Mesendoderm (in vitro differentiated cells): ENCODE data around the gene KLHL6.
"Not testable (repeated sequence)": the region's sequence is repeated elsewhere in the genome, so short reads cannot be mapped to it uniquely, and the experiment has no call there.

Experiments used
- DNase-seq: peaks from one replicate; pipeline ENCODE4 v3.0.0; 2013
- H2AK5ac ChIP-seq: 2 replicates; pipeline ENCODE4 v1.6.1; 2013; ENCODE audit warnings: low read length, inconsistent platforms
- H2BK120ac ChIP-seq: 2 replicates; pipeline ENCODE4 v1.6.1; 2013; ENCODE audit warnings: low read depth, mild to moderate bottlenecking, low read length, moderate library complexity, mixed read lengths
- H2BK15ac ChIP-seq: replicated peaks from 2 replicates; pipeline ENCODE4 v1.6.1; 2013; ENCODE audit warnings: low read depth, mild to moderate bottlenecking, moderate library complexity
- H2BK5ac ChIP-seq: 2 replicates; pipeline ENCODE4 v1.6.1; 2013; ENCODE audit warnings: low read length, inconsistent platforms
- H3K18ac ChIP-seq: 2 replicates; pipeline ENCODE4 v1.6.1; 2013; ENCODE audit warnings: mild to moderate bottlenecking, low read length, mixed read lengths
- H3K23ac ChIP-seq: one replicate; pipeline ENCODE4 v1.6.1; 2013; ENCODE audit warnings: low read length
- H3K27ac ChIP-seq: 2 replicates; pipeline ENCODE4 v1.5.1; 2013; ENCODE audit warnings: low read depth, mild to moderate bottlenecking, inconsistent platforms, low read length, moderate library complexity
- H3K27me3 ChIP-seq: 2 replicates; pipeline ENCODE4 v1.6.1; 2013; ENCODE audit warnings: low read length, control low read depth, mild to moderate bottlenecking, inconsistent platforms; ENCODE audit not compliant: insufficient read depth, poor library complexity
- H3K36me3 ChIP-seq: 2 replicates; pipeline ENCODE4 v1.6.1; 2013; ENCODE audit warnings: low read length, inconsistent platforms; ENCODE audit not compliant: control insufficient read depth, insufficient read depth
- H3K4ac ChIP-seq: one replicate; pipeline ENCODE4 v1.6.1; 2013; ENCODE audit warnings: low read depth, mild to moderate bottlenecking, low read length, moderate library complexity
- H3K4me1 ChIP-seq: 2 replicates; pipeline ENCODE4 v1.6.1; 2013; ENCODE audit warnings: low read depth, low read length, inconsistent platforms; ENCODE audit not compliant: control insufficient read depth
- H3K4me2 ChIP-seq: 2 replicates; pipeline ENCODE4 v1.6.1; 2013; ENCODE audit warnings: low read length
- H3K4me3 ChIP-seq: 2 replicates; pipeline ENCODE4 v1.5.1; 2013; ENCODE audit warnings: mild to moderate bottlenecking, low read length
- H3K56ac ChIP-seq: one replicate; pipeline ENCODE4 v1.6.1; 2013; ENCODE audit warnings: low read length
- H3K79me1 ChIP-seq: 2 replicates; pipeline ENCODE4 v1.6.1; 2013; ENCODE audit warnings: low read length, inconsistent platforms
- H3K79me2 ChIP-seq: 2 replicates; pipeline ENCODE4 v1.6.1; 2013; ENCODE audit warnings: mild to moderate bottlenecking, low read length; ENCODE audit not compliant: control insufficient read depth, insufficient read depth
- H3K9ac ChIP-seq: 2 replicates; pipeline ENCODE4 v1.6.1; 2013; ENCODE audit warnings: low read length, inconsistent platforms
- H4K5ac ChIP-seq: one replicate; pipeline ENCODE4 v1.6.1; 2013; ENCODE audit warnings: low read length
- H4K8ac ChIP-seq: one replicate; pipeline ENCODE4 v1.6.1; 2013; ENCODE audit warnings: low read depth, mild to moderate bottlenecking, control low read depth, low read length, moderate library complexity
- WGBS: extraction: QIAGEN DNeasy Blood & Tissue Kit; methylation state at CpG from one replicate; pipeline ENCODE4 v1.1.7; 2013; ENCODE audit warnings: low lambda C conversion rate, missing lambda C conversion rate; ENCODE audit not compliant: insufficient coverage; ENCODE audit errors: extremely low coverage; 5-methylcytosine and 5-hydroxymethylcytosine counted together

The KLHL6 gene

DNA sequence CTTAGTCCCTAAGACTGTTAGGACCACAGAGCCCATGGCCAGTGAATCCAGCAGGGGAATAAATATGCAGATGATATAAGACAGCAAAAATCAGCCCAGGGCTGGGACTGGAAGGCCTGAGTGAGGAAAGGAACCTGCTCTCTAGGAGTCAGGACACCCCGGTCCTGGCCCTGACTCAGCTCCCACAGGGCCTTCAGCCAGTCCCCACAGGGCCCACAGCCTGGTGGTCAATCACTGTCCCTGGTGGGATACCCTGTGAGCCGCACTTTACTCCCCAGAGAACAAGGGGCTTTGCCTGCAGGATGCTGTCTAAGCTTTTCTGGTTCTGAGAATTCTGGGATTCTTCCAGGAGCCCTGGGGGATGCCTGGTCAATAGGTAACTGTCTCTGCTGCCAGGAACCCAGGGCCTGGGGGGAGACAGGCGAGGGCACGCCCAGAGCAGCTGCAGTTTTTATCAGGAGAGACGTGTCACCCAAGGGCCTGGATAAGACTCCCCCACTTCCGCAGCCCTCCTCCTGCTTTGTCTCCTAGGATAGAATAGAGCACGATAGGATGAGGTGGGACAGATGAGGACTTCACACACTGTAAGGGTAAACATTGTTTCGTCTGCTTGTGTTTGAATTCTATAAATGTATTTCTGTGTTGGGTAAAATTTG is 77.6 kb downstream of the KLHL6 start:
- no CpG with 5 or more reads among the region's 8 CpGs for WGBS
- DNase-seq: no peak

GRCh38 chr3:183475764-183476162 is 79.7 kb downstream of the KLHL6 start:
- not testable (repeated sequence) for H3K18ac ChIP-seq, H3K79me1 ChIP-seq, H2AK5ac ChIP-seq, H3K23ac ChIP-seq, H3K36me3 ChIP-seq, H3K4me3 ChIP-seq, H3K27ac ChIP-seq, H3K79me2 ChIP-seq, H4K8ac ChIP-seq, H3K9ac ChIP-seq, H2BK120ac ChIP-seq, H3K4me2 ChIP-seq, H3K4ac ChIP-seq, H2BK5ac ChIP-seq, H4K5ac ChIP-seq, DNase-seq, H2BK15ac ChIP-seq, H3K4me1 ChIP-seq, H3K56ac ChIP-seq, H3K27me3 ChIP-seq
- WGBS: no CpG with 5 or more reads among the region's 1 CpG

More for the DNA sequence above, 77.6 kb downstream of the KLHL6 start:
- Histone ChIP-seq H3K9ac (no peak overlapping the region), H3K36me3 (no peaks in the 10 kb centered on the region), H3K4ac (no peak overlapping the region), H4K8ac (no peak overlapping the region), H2BK5ac (no peak overlapping the region), H3K79me1 (no peaks in the 10 kb centered on the region), H4K5ac (no peak overlapping the region), H2BK120ac (no peak overlapping the region), H3K4me1 (no peaks in the 10 kb centered on the region), H3K56ac (no peak overlapping the region), H2BK15ac (no peak overlapping the region), H3K27me3 (no peaks in the 10 kb centered on the region), H3K4me2 (no peak overlapping the region), H3K4me3 (no peak overlapping the region), H2AK5ac (no peak overlapping the region), H3K27ac (no peak overlapping the region), H3K79me2 (no peaks in the 10 kb centered on the region), H3K23ac (no peak overlapping the region), H3K18ac (no peak overlapping the region)

DNA sequence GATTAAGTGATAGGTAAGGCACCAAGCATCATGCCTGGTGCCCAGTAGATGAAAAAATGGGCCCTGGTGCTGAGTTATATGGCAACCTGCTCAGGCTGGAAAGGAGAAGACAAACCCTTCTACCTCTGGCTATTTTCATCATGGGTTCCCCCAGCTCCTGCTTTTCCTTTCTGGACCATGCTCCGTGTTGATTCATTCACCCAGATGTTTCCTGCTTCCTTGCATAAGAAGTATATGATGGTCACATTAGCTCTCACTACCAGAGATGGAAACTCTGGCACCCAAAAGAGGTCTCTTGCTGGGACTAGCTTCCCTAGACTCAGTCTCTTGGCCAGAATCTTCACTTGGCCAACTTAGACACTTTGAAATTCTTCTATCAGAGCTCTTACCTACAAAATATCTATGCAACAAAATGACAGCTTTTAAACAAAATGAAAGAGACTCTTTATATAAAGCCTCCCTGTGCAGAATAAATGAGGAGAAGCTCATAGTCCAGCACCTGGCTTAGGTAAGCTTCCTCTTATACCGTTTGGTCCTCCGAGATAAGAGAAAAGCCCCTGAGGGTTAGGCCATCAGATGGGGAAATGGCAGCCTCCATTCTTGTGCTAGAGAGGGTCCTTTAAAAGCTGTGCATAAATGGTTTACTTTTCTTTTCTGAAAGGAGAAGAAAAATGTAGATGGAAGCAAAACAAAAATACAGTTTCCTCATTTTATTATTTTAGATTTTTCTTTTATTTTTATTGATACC is 80.3 kb downstream of the KLHL6 start:
- no peak overlapping the region for H4K8ac ChIP-seq

DNA sequence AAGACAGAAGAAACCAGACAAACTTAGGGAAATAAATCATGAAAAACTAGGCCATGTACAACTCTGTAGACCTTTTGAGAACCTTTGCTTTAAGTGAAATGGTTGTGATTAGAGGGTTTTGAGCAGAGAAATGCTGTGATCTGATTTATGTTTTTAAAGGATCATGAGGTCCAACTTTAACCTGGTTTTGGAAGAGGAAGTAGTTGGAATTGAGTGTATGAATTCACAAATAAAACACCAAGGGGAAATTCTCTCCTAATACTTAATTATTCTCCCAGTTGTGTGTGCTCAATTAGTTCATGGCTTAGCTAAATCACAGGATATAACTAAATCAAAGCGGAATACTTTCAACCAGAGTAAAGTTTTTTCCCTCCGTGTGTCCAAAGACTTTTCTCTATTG is 81.5 kb downstream of the KLHL6 start:
- no peak overlapping the region for H3K27ac ChIP-seq
- no peak overlapping the region for H3K18ac ChIP-seq
- H3K23ac ChIP-seq: no peak overlapping the region
- H3K79me1 ChIP-seq: no peaks in the 10 kb centered on the region
- no peak overlapping the region for H3K56ac ChIP-seq
- no peaks in the 10 kb centered on the region for H3K79me2 ChIP-seq
- no peak overlapping the region for H2BK15ac ChIP-seq
- H2BK5ac ChIP-seq: no peak overlapping the region
- no peaks in the 10 kb centered on the region for H3K4me1 ChIP-seq
- H2AK5ac ChIP-seq: no peak overlapping the region
- H3K27me3 ChIP-seq: no peaks in the 10 kb centered on the region
- no peak for DNase-seq
- no CpG with 5 or more reads among the region's 2 CpGs for WGBS
- no peak overlapping the region for H3K4ac ChIP-seq
- H3K9ac ChIP-seq: no peak overlapping the region
- no peak overlapping the region for H3K4me2 ChIP-seq
- H4K5ac ChIP-seq: no peak overlapping the region
- H4K8ac ChIP-seq: no peak overlapping the region
- H2BK120ac ChIP-seq: no peak overlapping the region
- H3K4me3 ChIP-seq: no peak overlapping the region
- H3K36me3 ChIP-seq: no peaks in the 10 kb centered on the region

More for the DNA sequence above, 80.3 kb downstream of the KLHL6 start:
- Histone ChIP-seq H2BK120ac (no peak overlapping the region), H3K18ac (no peak overlapping the region), H3K9ac (no peak overlapping the region), H3K36me3 (no peaks in the 10 kb centered on the region), H2BK15ac (no peak overlapping the region), H2BK5ac (no peak overlapping the region), H3K79me2 (no peaks in the 10 kb centered on the region), H3K4ac (no peak overlapping the region), H3K4me3 (no peak overlapping the region), H3K27me3 (no peaks in the 10 kb centered on the region), H3K27ac (no peak overlapping the region), H3K79me1 (no peaks in the 10 kb centered on the region), H3K4me2 (no peak overlapping the region), H3K56ac (no peak overlapping the region), H2AK5ac (no peak overlapping the region), H3K23ac (no peak overlapping the region), H4K5ac (no peak overlapping the region), H3K4me1 (no peaks in the 10 kb centered on the region)
- no peak for DNase-seq
- no CpG with 5 or more reads among the region's 3 CpGs for WGBS

- Histone ChIP-seq H3K27me3 (no peaks in the 10 kb centered on the region), H2AK5ac (no peak overlapping the region), H3K23ac (no peak overlapping the region), H3K79me1 (no peaks in the 10 kb centered on the region), H2BK120ac (no peak overlapping the region), H3K18ac (no peak overlapping the region), H4K5ac (no peak overlapping the region), H4K8ac (no peak overlapping the region), H3K9ac (no peak overlapping the region), H3K36me3 (no peaks in the 10 kb centered on the region), H3K4ac (no peak overlapping the region), H3K27ac (no peak overlapping the region), H3K4me1 (no peaks in the 10 kb centered on the region), H3K56ac (no peak overlapping the region), H3K79me2 (no peaks in the 10 kb centered on the region), H2BK5ac (no peak overlapping the region), H3K4me3 (no peak overlapping the region), H2BK15ac (no peak overlapping the region), H3K4me2 (no peak overlapping the region)
- DNase-seq: no peak
- no CpG with 5 or more reads among the region's 6 CpGs for WGBS
These were observed 83.4 kb downstream of the KLHL6 start for GRCh38 chr3:183472155-183472554.
